GM20000 (cell line): ENCODE data around the gene ISOC2.

ENCODE experiments used
- DNase-seq: peaks from one replicate; pipeline ENCODE4 v3.0.0; 2012; ENCODE audit warnings: low spot score
- CTCF ChIP-seq: IDR thresholded peaks from 2 replicates; pipeline ENCODE4 v1.5.1; 2012; ENCODE audit warnings: mild to moderate bottlenecking, control low read depth; ENCODE audit errors: extremely low read depth, missing control alignments

ISOC2 gene

GRCh38 chr19:55483706-55484592 lies 22.5 kb upstream of the ISOC2 start:
- peak; percentile 43 for DNase-seq
- no peak for TF ChIP-seq CTCF

- no peak for DNase-seq
- no peak for TF ChIP-seq CTCF
Measured at GRCh38 chr19:55482967-55483705, 21.7 kb upstream of the ISOC2 start.

GRCh38 chr19:55482156-55482961 lies 20.9 kb upstream of the ISOC2 start:
- no peak for DNase-seq

GRCh38 chr19:55481794-55482155 lies 20.3 kb upstream of the ISOC2 start:
- no peak for TF ChIP-seq CTCF
- DNase-seq = no peak

More at GRCh38 chr19:55482156-55482961, 20.9 kb upstream of the ISOC2 start:
- no peak for TF ChIP-seq CTCF

GRCh38 chr19:55481148-55481793 lies 19.8 kb upstream of the ISOC2 start:
- no peak for TF ChIP-seq CTCF
- DNase-seq = no peak

- TF ChIP-seq CTCF = no peak
- DNase-seq = no peak
Measured at GRCh38 chr19:55479451-55480230, 18.2 kb upstream of the ISOC2 start.
